Measurements from ENCODE around the gene PRDX2. TPM values are rescaled to one million over a fixed set of nuclear protein-coding genes. Genes with fewer than 3 reads are reported as not detected.

Gene PRDX2
- total RNA-seq, 1 donor from 2014 or later: 554 TPM

DNA sequence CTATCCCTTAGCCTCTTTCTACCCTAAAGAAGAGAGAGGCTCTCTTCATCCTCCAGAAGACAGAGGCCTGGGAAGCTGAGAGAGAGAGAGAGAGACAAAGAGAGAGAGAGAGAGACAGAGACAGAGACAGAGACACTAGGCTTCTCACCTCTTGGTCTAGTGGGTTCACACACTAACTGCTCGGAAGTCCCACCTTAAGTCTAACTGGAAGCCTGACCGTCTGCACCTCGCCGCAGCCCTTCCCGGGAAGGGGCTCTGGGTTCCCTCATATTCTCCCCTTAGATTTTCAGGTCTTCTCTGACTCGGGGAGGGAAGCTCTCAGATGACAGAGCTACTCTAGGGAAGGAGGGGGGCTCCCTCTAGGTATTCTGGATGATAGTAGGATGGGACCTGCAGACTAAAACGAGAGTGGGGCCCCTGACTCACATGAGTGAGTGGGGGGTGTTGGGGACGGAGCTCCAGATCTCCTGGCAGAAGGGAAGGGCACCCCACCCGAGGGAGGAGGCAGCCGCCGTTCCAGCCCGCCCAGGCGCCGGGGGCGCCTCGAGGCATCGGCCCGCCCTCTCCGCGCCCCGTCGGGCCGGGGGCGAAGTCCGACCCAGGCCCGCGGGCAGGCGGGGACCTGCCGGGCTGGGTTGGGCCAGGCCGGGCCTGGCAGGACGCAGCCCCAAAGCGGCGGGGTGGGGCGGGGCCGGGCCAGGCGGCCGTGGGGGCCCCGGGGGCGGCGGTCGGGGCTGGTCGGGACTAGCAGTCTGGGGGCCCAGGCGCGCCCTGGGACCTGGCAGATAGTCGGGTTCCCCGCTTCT, 12.3 kb downstream of the PRDX2 start:
- Mint-ChIP-seq H3K4me1 (ENCODE audit: low read depth) (peaks cover 18% of the 10 kb centered on the region), H3K36me3 (ENCODE audit: insufficient read depth) (no peaks in the 10 kb centered on the region), H3K27me3 (peaks cover 18% of the 10 kb centered on the region), H3K4me3 (ENCODE audit: low read depth) (peak overlapping the region; percentile 56), H3K27ac (peak overlapping the region; percentile 72), H3K9me3 (ENCODE audit: low read depth) (no peaks in the 10 kb centered on the region)
- no peak for DNase-seq (ENCODE audit: low spot score, unreplicated experiment)
- TF ChIP-seq, protein P1, sequence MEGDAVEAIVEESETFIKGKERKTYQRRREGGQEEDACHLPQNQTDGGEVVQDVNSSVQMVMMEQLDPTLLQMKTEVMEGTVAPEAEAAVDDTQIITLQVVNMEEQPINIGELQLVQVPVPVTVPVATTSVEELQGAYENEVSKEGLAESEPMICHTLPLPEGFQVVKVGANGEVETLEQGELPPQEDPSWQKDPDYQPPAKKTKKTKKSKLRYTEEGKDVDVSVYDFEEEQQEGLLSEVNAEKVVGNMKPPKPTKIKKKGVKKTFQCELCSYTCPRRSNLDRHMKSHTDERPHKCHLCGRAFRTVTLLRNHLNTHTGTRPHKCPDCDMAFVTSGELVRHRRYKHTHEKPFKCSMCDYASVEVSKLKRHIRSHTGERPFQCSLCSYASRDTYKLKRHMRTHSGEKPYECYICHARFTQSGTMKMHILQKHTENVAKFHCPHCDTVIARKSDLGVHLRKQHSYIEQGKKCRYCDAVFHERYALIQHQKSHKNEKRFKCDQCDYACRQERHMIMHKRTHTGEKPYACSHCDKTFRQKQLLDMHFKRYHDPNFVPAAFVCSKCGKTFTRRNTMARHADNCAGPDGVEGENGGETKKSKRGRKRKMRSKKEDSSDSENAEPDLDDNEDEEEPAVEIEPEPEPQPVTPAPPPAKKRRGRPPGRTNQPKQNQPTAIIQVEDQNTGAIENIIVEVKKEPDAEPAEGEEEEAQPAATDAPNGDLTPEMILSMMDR (IDR thresholded peaks at IDR 0.05; ENCODE audit: unreplicated experiment): no peak

DNA sequence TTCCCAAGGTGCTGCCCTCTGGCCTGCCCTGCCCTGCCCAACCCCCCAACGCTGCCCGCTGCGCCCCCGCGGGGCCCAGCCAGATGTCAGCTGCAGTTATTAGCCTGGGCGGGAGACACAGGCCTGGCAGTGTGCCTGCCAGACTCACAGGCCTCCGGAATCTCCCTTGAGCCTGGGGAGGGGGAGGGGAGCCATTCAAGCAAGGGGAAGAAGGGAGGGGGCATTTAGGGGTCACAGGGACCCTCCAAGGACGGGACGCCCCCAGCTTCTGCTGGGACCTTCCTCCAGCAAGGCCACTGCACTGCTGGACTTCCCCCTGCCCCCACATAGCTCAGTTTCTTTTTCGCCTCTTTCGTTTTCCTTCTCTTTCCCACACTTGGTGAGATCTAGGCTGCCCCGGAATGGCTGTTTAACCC, 12.9 kb downstream of the PRDX2 start:
- peaks cover 15% of the 10 kb centered on the region for H3K27me3 Mint-ChIP-seq
- H3K9me3 Mint-ChIP-seq (ENCODE audit: low read depth): no peaks in the 10 kb centered on the region
- peaks cover 16% of the 10 kb centered on the region for H3K4me1 Mint-ChIP-seq (ENCODE audit: low read depth)
- DNase-seq (ENCODE audit: low spot score, unreplicated experiment): no peak
- no peak overlapping the region for H3K4me3 Mint-ChIP-seq (ENCODE audit: low read depth)
- H3K36me3 Mint-ChIP-seq (ENCODE audit: insufficient read depth): no peaks in the 10 kb centered on the region
- peak overlapping the region; percentile 72 for H3K27ac Mint-ChIP-seq
- TF ChIP-seq, protein P1 (IDR thresholded peaks at IDR 0.05; ENCODE audit: unreplicated experiment): no peak

DNA sequence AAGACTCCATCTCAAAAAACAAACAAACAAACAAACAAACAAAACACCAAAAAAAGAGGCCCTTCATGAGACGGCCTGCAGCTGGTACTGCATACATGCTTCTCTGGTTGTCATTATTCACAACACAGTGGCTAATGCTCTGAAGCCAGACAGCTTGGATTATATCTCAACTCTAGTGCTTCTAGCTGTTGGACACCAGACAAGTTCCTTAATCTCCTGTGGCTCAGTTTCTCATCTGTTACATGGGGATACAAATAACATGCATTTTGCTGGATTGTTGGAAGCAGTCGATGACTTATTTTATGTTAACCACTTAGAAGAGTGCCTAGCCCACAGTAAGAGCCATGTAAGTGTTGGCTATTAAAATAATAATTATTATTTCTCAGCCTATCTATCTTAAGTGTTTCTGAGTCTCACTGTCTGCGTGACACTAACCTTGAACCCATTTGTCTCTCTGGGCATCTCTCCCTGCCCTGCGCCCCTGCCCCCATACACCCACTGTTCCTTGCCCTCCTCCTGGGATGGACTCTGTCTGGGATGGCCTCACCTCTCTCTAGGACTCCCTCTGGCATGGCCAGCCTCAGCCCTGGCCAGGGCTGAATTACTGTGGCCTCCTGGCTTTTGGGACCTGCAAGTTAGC, 13.4 kb downstream of the PRDX2 start:
- H3K36me3 Mint-ChIP-seq (ENCODE audit: insufficient read depth): no peaks in the 10 kb centered on the region
- peaks cover 18% of the 10 kb centered on the region for H3K4me1 Mint-ChIP-seq (ENCODE audit: low read depth)
- H3K27me3 Mint-ChIP-seq: peaks cover 15% of the 10 kb centered on the region
- peak overlapping the region; percentile 59 for H3K27ac Mint-ChIP-seq
- TF ChIP-seq, protein P1 (IDR thresholded peaks at IDR 0.05; ENCODE audit: unreplicated experiment): no peak
- DNase-seq (ENCODE audit: low spot score, unreplicated experiment): no peak
- no peak overlapping the region for H3K4me3 Mint-ChIP-seq (ENCODE audit: low read depth)
- H3K9me3 Mint-ChIP-seq (ENCODE audit: low read depth): no peaks in the 10 kb centered on the region

DNA sequence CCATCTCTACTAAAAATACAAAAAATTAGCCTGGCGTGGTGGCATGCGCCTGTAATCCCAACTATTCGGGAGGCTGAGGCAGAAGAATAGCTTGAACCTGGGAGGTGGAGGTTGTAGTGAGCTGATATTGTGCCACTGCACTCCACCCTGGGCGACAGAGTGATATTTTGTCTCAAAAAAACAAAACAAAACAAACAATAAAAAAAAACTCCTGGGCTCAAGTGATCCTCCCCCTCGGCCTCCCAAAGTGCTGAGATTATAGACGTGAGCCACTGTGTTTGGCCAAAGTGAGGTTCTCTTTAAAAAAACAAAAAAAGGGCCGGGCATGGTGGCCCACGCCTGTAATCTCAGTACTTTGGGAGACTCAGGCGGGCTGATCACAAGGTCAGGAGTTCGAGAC, 14.1 kb downstream of the PRDX2 start:
- Mint-ChIP-seq H3K27ac (no peak overlapping the region), H3K9me3 (ENCODE audit: low read depth) (no peaks in the 10 kb centered on the region)

DNA sequence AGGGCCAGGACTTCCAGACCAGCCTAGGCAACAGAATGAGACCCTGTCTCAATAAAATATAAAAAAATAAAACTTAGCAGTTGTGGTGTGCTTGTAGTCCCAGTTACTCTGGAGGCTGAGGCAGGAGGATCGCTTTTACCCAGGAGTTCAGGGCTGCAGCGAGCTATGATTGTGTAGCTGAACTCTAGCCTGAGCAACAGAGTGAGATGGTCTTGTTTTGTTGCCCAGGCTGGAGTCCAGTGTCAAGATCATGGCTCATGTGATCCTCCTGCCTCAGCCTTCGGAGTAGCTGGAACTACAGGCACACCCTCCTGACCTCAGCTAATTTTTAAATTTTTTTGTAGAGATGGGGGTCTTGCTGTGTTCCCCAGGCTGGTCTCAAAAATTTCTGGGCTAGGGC, 14.6 kb downstream of the PRDX2 start:
- peaks cover 15% of the 10 kb centered on the region for H3K27me3 Mint-ChIP-seq
- no peak for DNase-seq (ENCODE audit: low spot score, unreplicated experiment)
- H3K27ac Mint-ChIP-seq: no peak overlapping the region
- H3K9me3 Mint-ChIP-seq (ENCODE audit: low read depth): no peaks in the 10 kb centered on the region
- H3K4me1 Mint-ChIP-seq (ENCODE audit: low read depth): peaks cover 18% of the 10 kb centered on the region
- H3K4me3 Mint-ChIP-seq (ENCODE audit: low read depth): no peak overlapping the region
- TF ChIP-seq, protein P1 (IDR thresholded peaks at IDR 0.05; ENCODE audit: unreplicated experiment): no peak
- H3K36me3 Mint-ChIP-seq (ENCODE audit: insufficient read depth): no peaks in the 10 kb centered on the region

More for the DNA sequence above, 14.1 kb downstream of the PRDX2 start:
- peaks cover 18% of the 10 kb centered on the region for H3K4me1 Mint-ChIP-seq (ENCODE audit: low read depth)
- no peaks in the 10 kb centered on the region for H3K36me3 Mint-ChIP-seq (ENCODE audit: insufficient read depth)
- TF ChIP-seq, protein P1 (IDR thresholded peaks at IDR 0.05; ENCODE audit: unreplicated experiment): no peak
- DNase-seq (ENCODE audit: low spot score, unreplicated experiment): no peak
- H3K4me3 Mint-ChIP-seq (ENCODE audit: low read depth): no peak overlapping the region
- H3K27me3 Mint-ChIP-seq: peaks cover 15% of the 10 kb centered on the region
